Panc1 (cell line): ENCODE results near the gene SLC41A3. TPM values are rescaled to one million over a fixed set of nuclear protein-coding genes. Genes with fewer than 3 reads are reported as not detected.

Experiments
- ATAC-seq: fragments of 200-7000 bp; cut with Tn5 transposase; 2 replicates; pipeline ENCODE4 v1.9.1; 2020; ENCODE audit warnings: mild to moderate bottlenecking, moderate library complexity
- BruUV-seq: library from RNA; stranded (reverse); fragments of 400-500 nt; replicated peaks from 2 replicates; lab custom pipeline; 2021; lab: Mats Ljungman, UMichigan
- CTCF ChIA-PET: fragments of 300-600 bp; sonication (Branson Sonifier 250); formaldehyde crosslinking; loops from one replicate; lab custom pipeline; 2022; ENCODE audit warnings: antibody characterized with exemption; lab: Charles Lee
- POLR2A ChIA-PET: fragments of 300-600 bp; sonication (Branson Sonifier 250); formaldehyde crosslinking; loops from one replicate; lab custom pipeline; 2022; ENCODE audit warnings: antibody characterized with exemption; lab: Charles Lee
- DNase-seq: peaks from one replicate; pipeline ENCODE4 v3.0.0-alpha.2; 2010; ENCODE audit warnings: low read depth, low spot score
- H3K27ac ChIP-seq: 2 replicates; pipeline ENCODE4 v1.5.1; 2011; ENCODE audit warnings: mild to moderate bottlenecking, low read length, inconsistent platforms
- H3K27me3 ChIP-seq: fragments of 200-500 bp; sonication (Bioruptor generic); 2 replicates; pipeline ENCODE4 v1.6.0; 2014; ENCODE audit warnings: low read length, inconsistent platforms; ENCODE audit not compliant: control insufficient read depth, insufficient read depth
- H3K36me3 ChIP-seq: fragments of 200-500 bp; sonication (Bioruptor generic); 2 replicates; pipeline ENCODE4 v1.5.1; 2014; ENCODE audit warnings: inconsistent platforms, mild to moderate bottlenecking, low read length, moderate library complexity; ENCODE audit not compliant: control insufficient read depth, insufficient read depth
- H3K4me1 ChIP-seq: 2 replicates; pipeline ENCODE4 v1.5.1; 2011; ENCODE audit warnings: inconsistent platforms, mild to moderate bottlenecking, low read length, moderate library complexity; ENCODE audit not compliant: control insufficient read depth, insufficient read depth
- H3K4me3 ChIP-seq, 2 experiments: 2 replicates each; pipeline ENCODE4 v1.5.1; 2011 to 2012; ENCODE audit warnings: low read depth in 2 of 2, low read length in 2 of 2, mild to moderate bottlenecking in 2 of 2, inconsistent platforms in 1 of 2, moderate library complexity in 1 of 2
- H3K9me3 ChIP-seq: fragments of 200-500 bp; sonication (Bioruptor generic); 2 replicates; pipeline ENCODE4 v1.5.1; 2014; ENCODE audit warnings: low read depth, mild to moderate bottlenecking, inconsistent platforms, low read length, moderate library complexity; ENCODE audit not compliant: control insufficient read depth, insufficient read depth
- POLR2AphosphoS5 ChIP-seq: IDR thresholded peaks from 2 replicates; pipeline ENCODE4 v1.6.1; 2012; ENCODE audit warnings: mild to moderate bottlenecking, low read depth, low read length, moderate library complexity
- SIN3A ChIP-seq: IDR thresholded peaks from 2 replicates; pipeline ENCODE4 v1.6.1; 2012; ENCODE audit warnings: low read depth, mild to moderate bottlenecking, low read length, moderate library complexity, borderline replicate concordance; ENCODE audit not compliant: insufficient read depth
- TCF7L2 ChIP-seq: IDR thresholded peaks from 2 replicates; pipeline ENCODE4 v1.6.1; 2011; ENCODE audit warnings: mild to moderate bottlenecking, low read depth, low read length, inconsistent platforms
- in situ Hi-C: cut with HindIII; loops from 2 replicates; pipeline ENCODE4 v1.10.0; 2016; ENCODE audit warnings: low sequenced_read_pairs, low pct_unique_long_range_greater_than_20kb
- intact Hi-C: fragments of 100-400 bp; cut with micrococcal nuclease; formaldehyde crosslinking; loops from one replicate; pipeline ENCODE4 v1.10.0; 2022; ENCODE audit not compliant: unreplicated experiment
- total RNA-seq: library from RNA; stranded (reverse); gene quantifications from one replicate; pipeline ENCODE4 v1.2.1, GENCODE V29; 2021; ENCODE audit not compliant: unreplicated experiment
- TF ChIP-seq, protein P1 (sequence below), 2 experiments: IDR thresholded peaks; 2 replicates each; pipeline ENCODE4 v1.6.1; 2011 to 2012; ENCODE audit warnings: low read depth in 2 of 2, control low read depth in 1 of 2, low read length in 1 of 2, mild to moderate bottlenecking in 1 of 2, moderate library complexity in 1 of 2; ENCODE audit not compliant: insufficient read depth in 1 of 2
- TF ChIP-seq, protein P2 (sequence below): fragments of 450-650 bp; IDR thresholded peaks from 2 replicates; pipeline ENCODE4 v1.5.1; 2017; ENCODE audit warnings: mild to moderate bottlenecking

Gene SLC41A3
- total RNA-seq, 1 experiment from 2014 or later, result 39.0 TPM

DNA sequence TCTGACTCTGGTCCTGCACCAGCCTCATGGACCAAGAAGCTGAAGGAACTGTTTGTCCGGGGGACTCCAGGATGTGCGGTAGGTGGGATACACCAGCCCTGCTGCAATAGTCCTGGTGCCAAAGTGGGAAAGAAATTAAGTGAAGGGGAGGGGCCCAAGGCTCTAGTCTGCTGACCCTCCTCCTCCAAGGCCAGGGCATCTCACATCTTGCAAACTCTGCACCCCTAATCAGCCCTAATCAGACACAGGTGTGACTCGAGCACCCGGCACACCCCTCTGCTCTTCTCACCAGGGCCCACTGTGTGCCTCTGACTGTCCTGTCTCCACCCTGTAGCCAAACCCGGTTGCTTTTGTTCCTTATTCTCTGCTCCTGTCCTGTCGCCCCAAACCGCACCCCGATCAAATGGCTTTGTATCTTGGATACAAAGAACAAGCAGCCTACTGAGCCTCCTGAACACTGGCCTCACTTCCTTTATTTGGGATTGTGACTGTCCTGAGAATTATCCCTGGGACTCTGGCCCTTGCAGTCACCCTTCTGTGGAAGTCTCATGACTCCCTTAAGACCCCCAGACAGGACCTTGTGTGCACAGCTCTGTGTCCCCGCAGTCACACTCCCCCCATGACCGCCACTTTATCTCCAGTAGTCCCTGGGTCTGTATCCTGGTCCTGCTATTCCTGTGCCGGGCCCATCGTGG lies 26.7 kb upstream of the SLC41A3 start:
- no peak overlapping the region for H3K4me3 ChIP-seq
- H3K36me3 ChIP-seq, result no peaks in the 10 kb centered on the region
- intact Hi-C loops, result no loop called here
- in situ Hi-C loops, result no loop called here
- TF ChIP-seq, protein P1, sequence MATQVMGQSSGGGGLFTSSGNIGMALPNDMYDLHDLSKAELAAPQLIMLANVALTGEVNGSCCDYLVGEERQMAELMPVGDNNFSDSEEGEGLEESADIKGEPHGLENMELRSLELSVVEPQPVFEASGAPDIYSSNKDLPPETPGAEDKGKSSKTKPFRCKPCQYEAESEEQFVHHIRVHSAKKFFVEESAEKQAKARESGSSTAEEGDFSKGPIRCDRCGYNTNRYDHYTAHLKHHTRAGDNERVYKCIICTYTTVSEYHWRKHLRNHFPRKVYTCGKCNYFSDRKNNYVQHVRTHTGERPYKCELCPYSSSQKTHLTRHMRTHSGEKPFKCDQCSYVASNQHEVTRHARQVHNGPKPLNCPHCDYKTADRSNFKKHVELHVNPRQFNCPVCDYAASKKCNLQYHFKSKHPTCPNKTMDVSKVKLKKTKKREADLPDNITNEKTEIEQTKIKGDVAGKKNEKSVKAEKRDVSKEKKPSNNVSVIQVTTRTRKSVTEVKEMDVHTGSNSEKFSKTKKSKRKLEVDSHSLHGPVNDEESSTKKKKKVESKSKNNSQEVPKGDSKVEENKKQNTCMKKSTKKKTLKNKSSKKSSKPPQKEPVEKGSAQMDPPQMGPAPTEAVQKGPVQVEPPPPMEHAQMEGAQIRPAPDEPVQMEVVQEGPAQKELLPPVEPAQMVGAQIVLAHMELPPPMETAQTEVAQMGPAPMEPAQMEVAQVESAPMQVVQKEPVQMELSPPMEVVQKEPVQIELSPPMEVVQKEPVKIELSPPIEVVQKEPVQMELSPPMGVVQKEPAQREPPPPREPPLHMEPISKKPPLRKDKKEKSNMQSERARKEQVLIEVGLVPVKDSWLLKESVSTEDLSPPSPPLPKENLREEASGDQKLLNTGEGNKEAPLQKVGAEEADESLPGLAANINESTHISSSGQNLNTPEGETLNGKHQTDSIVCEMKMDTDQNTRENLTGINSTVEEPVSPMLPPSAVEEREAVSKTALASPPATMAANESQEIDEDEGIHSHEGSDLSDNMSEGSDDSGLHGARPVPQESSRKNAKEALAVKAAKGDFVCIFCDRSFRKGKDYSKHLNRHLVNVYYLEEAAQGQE (IDR thresholded peaks at IDR 0.05; ENCODE audit: insufficient read depth in 1 of 2, low read depth in 2 of 2, low read length in 1 of 2), result no peak
- TF ChIP-seq, protein P2, sequence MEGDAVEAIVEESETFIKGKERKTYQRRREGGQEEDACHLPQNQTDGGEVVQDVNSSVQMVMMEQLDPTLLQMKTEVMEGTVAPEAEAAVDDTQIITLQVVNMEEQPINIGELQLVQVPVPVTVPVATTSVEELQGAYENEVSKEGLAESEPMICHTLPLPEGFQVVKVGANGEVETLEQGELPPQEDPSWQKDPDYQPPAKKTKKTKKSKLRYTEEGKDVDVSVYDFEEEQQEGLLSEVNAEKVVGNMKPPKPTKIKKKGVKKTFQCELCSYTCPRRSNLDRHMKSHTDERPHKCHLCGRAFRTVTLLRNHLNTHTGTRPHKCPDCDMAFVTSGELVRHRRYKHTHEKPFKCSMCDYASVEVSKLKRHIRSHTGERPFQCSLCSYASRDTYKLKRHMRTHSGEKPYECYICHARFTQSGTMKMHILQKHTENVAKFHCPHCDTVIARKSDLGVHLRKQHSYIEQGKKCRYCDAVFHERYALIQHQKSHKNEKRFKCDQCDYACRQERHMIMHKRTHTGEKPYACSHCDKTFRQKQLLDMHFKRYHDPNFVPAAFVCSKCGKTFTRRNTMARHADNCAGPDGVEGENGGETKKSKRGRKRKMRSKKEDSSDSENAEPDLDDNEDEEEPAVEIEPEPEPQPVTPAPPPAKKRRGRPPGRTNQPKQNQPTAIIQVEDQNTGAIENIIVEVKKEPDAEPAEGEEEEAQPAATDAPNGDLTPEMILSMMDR, result no peak
- TF ChIP-seq POLR2AphosphoS5, result no peak
- TF ChIP-seq TCF7L2, result no peak
- TF ChIP-seq SIN3A, result no peak
- BruUV-seq, result no TSS peak
- no peaks in the 10 kb centered on the region for H3K27me3 ChIP-seq
- no peak overlapping the region for H3K27ac ChIP-seq
- no peaks in the 10 kb centered on the region for H3K9me3 ChIP-seq
- ChIA-PET POLR2A (no interaction called here), CTCF (no interaction called here)
- ATAC-seq, result no peak
- DNase-seq, result no peak
- no peaks in the 10 kb centered on the region for H3K4me1 ChIP-seq

DNA sequence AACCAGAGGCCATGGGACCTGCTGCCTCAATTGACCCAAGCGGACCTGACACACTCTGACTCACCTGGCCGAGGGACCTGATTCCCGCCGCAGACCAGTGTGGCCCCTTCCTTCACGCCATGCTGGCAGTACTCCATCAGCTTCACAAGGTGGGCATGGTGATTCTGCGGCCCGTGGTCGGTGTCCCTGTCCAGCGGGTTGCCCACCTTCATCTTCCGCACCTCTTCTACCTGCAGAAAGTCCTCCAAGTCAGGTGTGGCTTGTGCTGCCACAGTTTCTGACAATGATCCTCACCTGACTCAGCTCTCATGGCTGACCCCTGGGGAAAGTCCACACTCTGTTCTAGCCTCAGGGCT lies 25.9 kb upstream of the SLC41A3 start:
- Histone ChIP-seq H3K27me3 (no peaks in the 10 kb centered on the region), H3K27ac (no peak overlapping the region), H3K36me3 (no peaks in the 10 kb centered on the region), H3K4me3 (no peak overlapping the region), H3K4me1 (no peaks in the 10 kb centered on the region), H3K9me3 (no peaks in the 10 kb centered on the region)
- ATAC-seq (no peak), DNase-seq (no peak)
- POLR2A ChIA-PET, result no interaction called here
- intact Hi-C loops (no loop called here), in situ Hi-C loops (no loop called here)
- CTCF ChIA-PET, result no interaction called here
- BruUV-seq, result no TSS peak
- TF ChIP-seq POLR2AphosphoS5 (no peak), SIN3A (no peak), TCF7L2 (no peak)
- TF ChIP-seq, protein P2, result no peak
- TF ChIP-seq, protein P1 (IDR thresholded peaks at IDR 0.05; ENCODE audit: insufficient read depth in 1 of 2, low read depth in 2 of 2, low read length in 1 of 2), result no peak
